ENCODE results near the gene LRBA. TPM values are rescaled to one million over a fixed set of nuclear protein-coding genes. Genes with fewer than 3 reads are reported as not detected.
"Not testable (repeated sequence)": the region's sequence is repeated elsewhere in the genome, so short reads cannot be mapped to it uniquely, and the experiment has no call there.

Gene LRBA
- total RNA-seq, 1 experiment from 2014 or later = 77.4 TPM

DNA sequence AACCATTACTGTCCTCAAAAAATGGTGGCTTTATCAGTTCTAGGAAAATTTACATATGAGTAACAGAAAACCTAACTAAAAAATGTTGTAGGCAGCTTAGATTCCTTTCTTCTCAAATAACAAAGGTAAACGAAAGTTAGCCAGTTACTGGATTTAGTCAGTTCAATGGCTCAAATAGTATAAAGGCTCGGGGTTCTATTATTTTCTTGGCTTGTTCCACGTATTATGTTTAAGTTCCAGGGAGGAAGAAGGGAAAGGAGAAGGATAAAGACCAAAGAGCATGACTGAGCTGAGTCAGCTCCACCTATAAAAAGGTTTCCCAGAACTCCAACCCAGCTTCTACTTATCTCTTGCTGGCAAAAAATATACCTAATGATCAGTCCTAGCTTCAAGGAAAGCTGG lies 474.1 kb downstream of the LRBA start:
- Histone ChIP-seq H3K9me2 (ENCODE audit: insufficient read depth) (no peaks in the 10 kb centered on the region), H3K27ac (no peak overlapping the region), H3K4me3 (no peak overlapping the region), H3K79me2 (ENCODE audit: low read depth) (no peaks in the 10 kb centered on the region), H3K4me2 (no peak overlapping the region), H3K4me1 (replicated peaks; ENCODE audit: insufficient read depth) (no peaks in the 10 kb centered on the region), H2AFZ (no peak overlapping the region), H4K20me1 (ENCODE audit: insufficient read depth) (no peaks in the 10 kb centered on the region), H3K9me3 (ENCODE audit: insufficient read depth, low read depth) (no peaks in the 10 kb centered on the region), H3K27me3 (ENCODE audit: insufficient read depth, low read depth) (no peaks in the 10 kb centered on the region), H3F3A (ENCODE audit: insufficient read depth, low read depth) (no peaks in the 10 kb centered on the region), H3K36me3 (ENCODE audit: low read depth) (no peaks in the 10 kb centered on the region)
- ChIA-PET POLR2A (ENCODE audit: unreplicated experiment) (no interaction called here), CTCF (interaction anchor here (0.6 kb wide), 1 partner anchor 137 kb away, joined by 3 read pairs; no protein-coding TSS in a partner anchor)
- no peak for DNase-seq
- TF ChIP-seq, protein P1, sequence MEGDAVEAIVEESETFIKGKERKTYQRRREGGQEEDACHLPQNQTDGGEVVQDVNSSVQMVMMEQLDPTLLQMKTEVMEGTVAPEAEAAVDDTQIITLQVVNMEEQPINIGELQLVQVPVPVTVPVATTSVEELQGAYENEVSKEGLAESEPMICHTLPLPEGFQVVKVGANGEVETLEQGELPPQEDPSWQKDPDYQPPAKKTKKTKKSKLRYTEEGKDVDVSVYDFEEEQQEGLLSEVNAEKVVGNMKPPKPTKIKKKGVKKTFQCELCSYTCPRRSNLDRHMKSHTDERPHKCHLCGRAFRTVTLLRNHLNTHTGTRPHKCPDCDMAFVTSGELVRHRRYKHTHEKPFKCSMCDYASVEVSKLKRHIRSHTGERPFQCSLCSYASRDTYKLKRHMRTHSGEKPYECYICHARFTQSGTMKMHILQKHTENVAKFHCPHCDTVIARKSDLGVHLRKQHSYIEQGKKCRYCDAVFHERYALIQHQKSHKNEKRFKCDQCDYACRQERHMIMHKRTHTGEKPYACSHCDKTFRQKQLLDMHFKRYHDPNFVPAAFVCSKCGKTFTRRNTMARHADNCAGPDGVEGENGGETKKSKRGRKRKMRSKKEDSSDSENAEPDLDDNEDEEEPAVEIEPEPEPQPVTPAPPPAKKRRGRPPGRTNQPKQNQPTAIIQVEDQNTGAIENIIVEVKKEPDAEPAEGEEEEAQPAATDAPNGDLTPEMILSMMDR (conservative IDR thresholded peaks at IDR 0.05) = no peak
- no peak for TF ChIP-seq EZH2 (IDR thresholded peaks at IDR 0.05; ENCODE audit: low read depth)
- no TSS peak for BruUV-seq (replicated peaks)
- intact Hi-C loops (cut with micrococcal nuclease; ENCODE audit: unreplicated experiment) = no loop called here

DNA sequence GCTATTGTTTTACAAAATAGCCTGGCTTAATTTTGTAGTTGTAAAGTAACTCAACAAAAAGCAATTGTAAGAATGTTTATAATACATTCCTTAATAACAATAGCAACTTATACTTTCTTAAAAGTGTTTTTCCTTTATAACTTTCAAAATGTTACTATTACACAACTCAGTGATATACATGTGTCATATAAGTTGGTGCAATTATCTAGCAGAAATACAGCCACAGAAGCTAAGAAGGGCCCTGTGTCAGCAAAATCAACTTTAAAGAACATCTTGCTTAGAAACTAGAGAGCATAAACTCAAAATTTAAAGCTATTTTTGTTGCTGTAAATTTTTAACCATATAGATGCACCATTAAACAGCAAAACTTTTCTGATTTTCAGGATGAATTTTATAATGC lies 474.5 kb downstream of the LRBA start:
- H3K79me2 ChIP-seq (ENCODE audit: low read depth) = no peaks in the 10 kb centered on the region
- no peak for DNase-seq
- intact Hi-C loops (cut with micrococcal nuclease; ENCODE audit: unreplicated experiment) = no loop called here
- H3K9me2 ChIP-seq (ENCODE audit: insufficient read depth) = no peaks in the 10 kb centered on the region
- H3K9me3 ChIP-seq (ENCODE audit: insufficient read depth, low read depth) = no peaks in the 10 kb centered on the region
- H2AFZ ChIP-seq = no peak overlapping the region
- no peaks in the 10 kb centered on the region for H3K27me3 ChIP-seq (ENCODE audit: insufficient read depth, low read depth)
- BruUV-seq (replicated peaks) = no TSS peak
- H3K4me1 ChIP-seq (replicated peaks; ENCODE audit: insufficient read depth) = no peaks in the 10 kb centered on the region
- no peak overlapping the region for H3K4me2 ChIP-seq
- no peaks in the 10 kb centered on the region for H3F3A ChIP-seq (ENCODE audit: insufficient read depth, low read depth)
- CTCF ChIA-PET = interaction anchor here (0.6 kb wide), 1 partner anchor 137 kb away, joined by 3 read pairs; no protein-coding TSS in a partner anchor
- H3K36me3 ChIP-seq (ENCODE audit: low read depth) = no peaks in the 10 kb centered on the region
- H4K20me1 ChIP-seq (ENCODE audit: insufficient read depth) = no peaks in the 10 kb centered on the region
- TF ChIP-seq, protein P1 (conservative IDR thresholded peaks at IDR 0.05) = no peak
- no peak for TF ChIP-seq EZH2 (IDR thresholded peaks at IDR 0.05; ENCODE audit: low read depth)
- no peak overlapping the region for H3K4me3 ChIP-seq
- H3K27ac ChIP-seq = no peak overlapping the region
- POLR2A ChIA-PET (ENCODE audit: unreplicated experiment) = no interaction called here

DNA sequence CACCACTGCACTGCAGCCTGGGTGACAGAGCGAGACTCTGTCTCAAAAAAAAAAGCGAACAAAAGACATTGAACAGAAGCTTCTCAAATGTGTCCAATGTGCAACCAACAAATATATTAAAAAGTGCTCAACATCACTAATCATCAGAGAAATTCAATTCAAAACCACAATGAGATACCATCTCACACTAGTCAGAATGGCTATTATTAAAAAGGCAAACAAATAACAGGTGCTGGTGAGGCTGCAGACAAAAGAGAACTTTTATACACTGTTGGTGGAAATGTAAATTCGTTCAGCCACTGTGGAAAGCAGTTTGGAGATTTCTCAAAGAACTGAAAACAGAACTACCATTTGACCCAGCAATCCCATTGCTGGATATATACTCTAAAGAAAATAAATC lies 477.2 kb downstream of the LRBA start:
- BruUV-seq (replicated peaks); intact Hi-C loops (cut with micrococcal nuclease; ENCODE audit: unreplicated experiment); H3K79me2 ChIP-seq (ENCODE audit: low read depth); H3K4me1 ChIP-seq (replicated peaks; ENCODE audit: insufficient read depth); H3K9me3 ChIP-seq (ENCODE audit: insufficient read depth, low read depth); H3K36me3 ChIP-seq (ENCODE audit: low read depth); CTCF ChIA-PET; H3K4me3 ChIP-seq; POLR2A ChIA-PET (ENCODE audit: unreplicated experiment); H3K4me2 ChIP-seq; H3K27me3 ChIP-seq (ENCODE audit: insufficient read depth, low read depth); H4K20me1 ChIP-seq (ENCODE audit: insufficient read depth); H2AFZ ChIP-seq; DNase-seq; H3K27ac ChIP-seq; H3K9me2 ChIP-seq (ENCODE audit: insufficient read depth); H3F3A ChIP-seq (ENCODE audit: insufficient read depth, low read depth): not testable (repeated sequence)

DNA sequence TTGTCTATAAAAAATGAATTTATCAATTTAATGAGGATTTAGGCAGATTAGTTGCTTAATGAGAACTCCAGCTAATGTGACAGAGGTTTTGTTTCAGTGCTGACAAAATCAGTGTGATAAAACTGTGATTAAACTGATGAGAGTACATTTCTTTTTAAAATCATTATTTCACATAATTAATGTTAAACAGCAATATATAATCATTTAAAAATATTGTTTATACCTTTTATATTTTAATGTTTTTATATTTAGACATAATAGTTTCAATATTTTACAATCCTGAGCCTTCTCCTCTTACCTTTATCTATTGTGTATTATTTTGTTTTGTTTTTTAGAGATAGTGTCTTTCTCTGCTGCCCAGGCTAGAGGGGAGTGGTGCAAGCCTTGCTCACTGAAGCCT lies 480.3 kb downstream of the LRBA start:
- no TSS peak for BruUV-seq (replicated peaks)
- intact Hi-C loops (cut with micrococcal nuclease; ENCODE audit: unreplicated experiment) = no loop called here
- Histone ChIP-seq H3F3A (ENCODE audit: insufficient read depth, low read depth) (no peaks in the 10 kb centered on the region), H3K27ac (no peak overlapping the region), H3K79me2 (ENCODE audit: low read depth) (no peaks in the 10 kb centered on the region), H3K4me2 (no peak overlapping the region), H3K4me1 (replicated peaks; ENCODE audit: insufficient read depth) (no peaks in the 10 kb centered on the region), H4K20me1 (ENCODE audit: insufficient read depth) (no peaks in the 10 kb centered on the region), H3K9me3 (ENCODE audit: insufficient read depth, low read depth) (no peaks in the 10 kb centered on the region), H3K36me3 (ENCODE audit: low read depth) (no peaks in the 10 kb centered on the region), H3K9me2 (ENCODE audit: insufficient read depth) (no peaks in the 10 kb centered on the region), H2AFZ (no peak overlapping the region), H3K4me3 (no peak overlapping the region), H3K27me3 (ENCODE audit: insufficient read depth, low read depth) (no peaks in the 10 kb centered on the region)
- no peak for DNase-seq
- CTCF ChIA-PET = no interaction called here
- TF ChIP-seq, protein P1 (conservative IDR thresholded peaks at IDR 0.05) = no peak
- no peak for TF ChIP-seq EZH2 (IDR thresholded peaks at IDR 0.05; ENCODE audit: low read depth)
- POLR2A ChIA-PET (ENCODE audit: unreplicated experiment) = no interaction called here

Measured in PC-9 (cell line).